GM11168 (cell line): ENCODE results near the gene CD2.

Experiments
- in situ Hi-C: fragments of 300-500 bp; cut with MboI; formaldehyde crosslinking; loops from one replicate; pipeline ENCODE4 v1.12.0; 2022; ENCODE audit warnings: low sequenced_read_pairs; ENCODE audit not compliant: unreplicated experiment

Gene CD2

DNA sequence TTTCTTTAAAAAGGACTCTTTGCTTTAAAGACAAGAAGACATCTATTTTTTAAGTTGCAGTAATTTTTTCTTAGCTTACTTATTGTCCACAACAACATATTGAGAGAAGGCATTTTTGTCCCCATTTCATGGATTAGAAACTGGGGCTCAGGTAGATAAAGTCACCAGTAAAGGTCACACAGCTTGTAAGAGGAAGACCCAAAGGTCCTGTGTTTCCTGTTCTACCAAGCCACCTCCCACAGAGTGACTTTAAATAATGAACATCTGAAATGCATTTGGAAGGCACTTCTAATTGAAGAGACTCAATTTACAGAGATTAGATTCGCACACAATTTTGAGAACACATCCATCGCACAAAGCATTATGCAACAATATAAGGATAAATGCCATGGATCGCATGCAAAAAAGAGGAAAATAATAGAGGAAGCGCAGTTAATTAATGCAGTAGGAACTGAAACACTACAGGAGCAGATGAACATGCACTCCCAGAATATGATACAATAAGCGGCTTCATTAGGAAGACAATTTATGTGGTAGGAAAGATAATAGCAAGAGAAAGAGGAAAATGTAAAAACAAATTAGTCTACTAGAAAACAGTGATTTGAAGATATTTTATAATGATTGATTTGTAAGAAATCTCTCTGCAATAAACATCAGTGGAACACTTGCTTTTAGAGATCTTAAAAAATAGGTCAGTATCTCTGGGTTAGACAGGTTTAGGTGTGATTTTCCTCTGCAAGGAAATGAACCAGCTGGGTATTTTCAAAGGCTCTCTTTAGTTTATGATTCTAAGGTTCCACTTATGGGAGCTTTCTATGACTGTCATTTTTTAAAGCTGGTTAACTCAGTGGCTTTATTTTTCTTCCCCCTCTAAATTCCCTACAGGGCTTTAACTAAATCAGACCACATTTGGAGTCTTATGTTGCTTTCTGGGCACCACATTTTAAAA lies 27.1 kb upstream of the CD2 start:
- in situ Hi-C loops: no loop called here

- in situ Hi-C loops: loop anchor here (5.0 kb wide), 2 partner anchors 91 to 326 kb away; no protein-coding TSS in a partner anchor
Observed at GRCh38 chr1:116731439-116731838, 22.8 kb upstream of the CD2 start.

DNA sequence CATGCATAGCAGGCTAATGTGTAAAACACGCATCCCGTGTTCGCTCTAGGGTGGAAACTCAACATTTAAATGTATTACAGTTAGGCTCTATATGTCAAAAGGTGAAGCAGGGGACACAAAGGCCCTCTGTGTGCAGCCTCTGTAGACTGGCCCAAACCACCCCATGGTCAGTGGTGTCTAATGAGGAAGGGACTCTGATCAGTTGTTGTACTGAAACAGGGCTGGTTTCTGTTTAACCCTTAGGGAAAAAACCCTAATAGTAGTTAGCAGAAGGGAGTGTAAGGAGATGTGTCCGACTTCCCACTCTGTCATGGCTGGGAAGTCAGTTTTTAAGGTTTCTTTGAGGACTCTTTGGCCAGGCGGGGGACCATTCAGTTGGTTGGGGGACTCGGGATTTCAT lies 21.5 kb upstream of the CD2 start:
- in situ Hi-C loops: loop anchor here (5.0 kb wide), 2 partner anchors 90 to 325 kb away; no protein-coding TSS in a partner anchor

DNA sequence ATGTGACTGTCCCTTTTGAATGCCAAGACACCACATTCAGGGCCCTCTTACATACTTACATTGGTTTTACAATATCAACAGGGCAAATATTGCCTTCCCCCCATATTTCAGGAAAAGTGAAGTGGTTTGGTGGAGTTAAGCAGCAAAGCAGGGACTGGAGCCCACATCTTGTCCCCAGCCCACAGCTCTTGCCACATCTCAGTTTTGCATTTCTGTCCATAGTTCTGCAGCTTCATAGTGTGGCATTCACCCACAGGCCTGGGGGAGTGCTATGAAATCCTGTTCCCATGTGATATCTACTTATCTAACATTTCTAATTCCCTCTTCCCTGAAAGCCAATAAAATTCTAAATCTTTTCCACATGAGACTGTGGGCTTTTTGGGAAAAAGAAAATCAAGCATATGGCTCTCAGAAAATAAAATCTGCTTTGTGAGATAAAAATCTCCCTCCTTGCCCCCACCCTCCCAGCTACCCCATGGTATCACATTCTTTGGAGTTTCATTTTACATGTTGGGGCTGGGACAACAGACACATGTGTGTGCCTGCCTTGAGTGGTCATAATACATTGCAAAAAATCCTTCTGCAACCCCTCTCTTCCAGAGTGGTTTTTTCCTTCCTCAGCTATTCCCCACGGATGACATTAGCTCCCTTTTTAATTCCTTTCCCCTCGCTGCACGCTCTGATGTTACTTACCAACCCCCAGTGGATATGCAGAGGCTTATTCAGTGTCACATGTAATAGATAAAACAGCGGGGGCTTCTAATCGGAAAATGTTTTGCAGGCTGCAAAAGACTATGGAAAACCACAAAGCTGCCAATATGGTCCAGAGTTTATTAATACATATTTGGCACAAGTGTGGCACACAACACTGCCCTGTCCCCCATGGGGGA lies 20.5 kb upstream of the CD2 start:
- in situ Hi-C loops: loop anchor here (5.0 kb wide), 2 partner anchors 89 to 324 kb away; no protein-coding TSS in a partner anchor

- in situ Hi-C loops: no loop called here
Observed at GRCh38 chr1:116735246-116735645, 19.0 kb upstream of the CD2 start.

GRCh38 chr1:116737020-116737854 lies 17.0 kb upstream of the CD2 start:
- in situ Hi-C loops: no loop called here

GRCh38 chr1:116737855-116738321 lies 16.3 kb upstream of the CD2 start:
- in situ Hi-C loops: no loop called here

GRCh38 chr1:116738673-116739370 lies 15.4 kb upstream of the CD2 start:
- in situ Hi-C loops: no loop called here

DNA sequence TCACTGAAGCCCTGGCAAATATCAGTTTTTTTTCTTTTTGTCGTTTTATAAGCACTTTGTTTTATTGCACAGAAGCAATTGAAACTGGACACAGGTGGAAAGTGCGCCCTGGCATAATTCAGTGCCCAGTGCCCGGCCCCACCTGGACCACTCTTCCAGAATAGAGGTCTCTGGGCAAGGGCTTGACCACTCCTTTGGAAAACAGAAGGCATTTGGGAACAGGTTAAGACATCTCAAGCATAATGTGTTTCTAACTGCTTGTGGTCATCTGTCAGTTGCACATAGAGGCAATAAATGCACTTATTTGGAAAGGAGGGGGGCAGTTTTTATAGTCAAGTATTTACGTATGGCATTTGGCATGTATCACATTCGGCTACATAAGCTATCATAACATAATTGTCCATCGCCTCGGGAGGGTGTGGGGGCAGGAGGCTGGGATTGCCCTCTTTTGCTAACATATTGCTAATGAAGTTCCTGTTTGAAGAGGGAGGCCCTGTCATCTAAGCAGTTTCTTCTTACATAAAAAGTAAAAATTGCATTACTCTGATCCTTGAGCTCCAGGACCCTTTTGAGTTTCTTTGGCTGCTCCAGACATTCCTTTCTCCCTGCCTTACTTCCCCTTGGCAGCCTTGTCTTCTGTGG lies 14.7 kb upstream of the CD2 start:
- in situ Hi-C loops: no loop called here

DNA sequence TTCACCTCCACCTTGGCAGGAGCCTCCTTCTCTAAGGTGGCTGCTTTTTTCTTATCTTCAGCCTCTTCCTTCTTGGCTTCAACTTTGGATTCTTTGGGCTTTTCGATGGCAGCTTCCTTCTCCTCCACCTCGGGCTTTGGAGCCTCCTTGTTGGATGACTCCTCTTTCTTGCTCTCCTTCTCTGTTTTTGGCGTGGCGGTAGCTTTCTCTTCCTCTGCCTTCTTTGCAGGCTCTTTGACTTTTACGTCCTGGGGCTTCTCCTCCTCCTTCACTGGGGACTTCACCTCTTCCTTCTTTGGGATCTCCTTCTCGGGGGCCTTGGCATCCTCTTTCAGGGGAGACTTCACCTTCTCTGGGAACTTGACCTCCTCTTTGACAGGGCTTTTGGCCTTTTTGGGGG lies 13.9 kb upstream of the CD2 start:
- in situ Hi-C loops: no loop called here

DNA sequence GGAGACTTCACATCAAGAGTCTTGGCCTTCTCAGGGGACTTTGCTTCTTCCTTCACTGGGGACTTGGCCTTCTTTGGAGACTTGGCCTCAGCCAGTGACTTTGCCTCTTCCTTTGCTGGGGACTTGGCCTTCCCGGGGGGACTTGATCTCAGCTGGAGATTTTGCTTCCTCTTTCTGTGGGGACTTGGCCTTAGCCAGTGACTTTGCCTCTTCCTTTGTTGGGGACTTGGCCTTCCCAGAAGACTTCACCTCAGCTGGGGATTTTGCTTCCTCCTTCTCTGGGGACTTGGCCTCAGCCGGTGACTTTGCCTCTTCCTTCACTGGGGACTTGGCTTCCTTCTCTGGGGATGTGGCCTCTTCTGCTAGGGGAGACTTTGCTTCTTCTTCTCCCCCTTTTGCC lies 13.5 kb upstream of the CD2 start:
- in situ Hi-C loops: no loop called here

- in situ Hi-C loops: no loop called here
Observed at GRCh38 chr1:116741836-116742565, 12.2 kb upstream of the CD2 start.

- in situ Hi-C loops: no loop called here
Observed at GRCh38 chr1:116743535-116743934, 10.7 kb upstream of the CD2 start.

DNA sequence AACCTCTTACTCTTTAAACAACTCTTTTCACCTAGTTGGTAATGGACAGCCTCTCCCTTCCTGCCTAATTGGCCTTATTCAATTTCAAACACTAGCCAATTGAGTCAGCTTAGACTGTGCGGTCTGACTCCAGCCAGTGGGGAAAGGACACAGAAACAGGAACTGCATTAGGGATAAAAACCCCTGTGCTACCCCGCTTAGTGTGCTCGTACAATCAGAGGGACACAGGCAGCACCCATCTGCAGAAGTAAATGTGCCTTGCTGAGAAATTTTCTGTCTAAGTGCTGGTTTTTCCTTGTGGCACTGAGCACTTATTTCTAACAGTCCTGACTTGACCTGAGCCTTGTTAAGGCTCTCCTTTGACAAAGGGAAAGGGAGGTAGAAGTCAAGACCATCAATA lies 6.0 kb upstream of the CD2 start:
- in situ Hi-C loops: no loop called here

GRCh38 chr1:116751146-116751545 lies 3.1 kb upstream of the CD2 start:
- in situ Hi-C loops: no loop called here

GRCh38 chr1:116751621-116752020 lies 2.6 kb upstream of the CD2 start:
- in situ Hi-C loops: no loop called here

GRCh38 chr1:116753312-116753711 lies 918 bp upstream of the CD2 start:
- in situ Hi-C loops: no loop called here

GRCh38 chr1:116755066-116755465 lies 836 bp downstream of the CD2 start:
- in situ Hi-C loops: no loop called here
